ENCODE data around the gene PPP4R1.
A peak's percentile ranks its signal among the peaks of the same experiment; 100 is the strongest.

Gene PPP4R1

GRCh38 chr18:9616049-9616448 is 1.7 kb upstream of the PPP4R1 start:
- H3K4me3 ChIP-seq (ENCODE audit: low read length), result no peak overlapping the region
- TF ChIP-seq CTCF (conservative IDR thresholded peaks at IDR 0.05; ENCODE audit: low read length), result no peak
- peak; percentile 46 for DNase-seq (ENCODE audit: low read depth)

- no peak for TF ChIP-seq CTCF (conservative IDR thresholded peaks at IDR 0.05; ENCODE audit: low read length)
- H3K4me3 ChIP-seq (ENCODE audit: low read length), result peak overlapping the region; percentile 68
- no peak for DNase-seq (ENCODE audit: low read depth)
Measured at GRCh38 chr18:9615280-9615797, 980 bp upstream of the PPP4R1 start.

DNA sequence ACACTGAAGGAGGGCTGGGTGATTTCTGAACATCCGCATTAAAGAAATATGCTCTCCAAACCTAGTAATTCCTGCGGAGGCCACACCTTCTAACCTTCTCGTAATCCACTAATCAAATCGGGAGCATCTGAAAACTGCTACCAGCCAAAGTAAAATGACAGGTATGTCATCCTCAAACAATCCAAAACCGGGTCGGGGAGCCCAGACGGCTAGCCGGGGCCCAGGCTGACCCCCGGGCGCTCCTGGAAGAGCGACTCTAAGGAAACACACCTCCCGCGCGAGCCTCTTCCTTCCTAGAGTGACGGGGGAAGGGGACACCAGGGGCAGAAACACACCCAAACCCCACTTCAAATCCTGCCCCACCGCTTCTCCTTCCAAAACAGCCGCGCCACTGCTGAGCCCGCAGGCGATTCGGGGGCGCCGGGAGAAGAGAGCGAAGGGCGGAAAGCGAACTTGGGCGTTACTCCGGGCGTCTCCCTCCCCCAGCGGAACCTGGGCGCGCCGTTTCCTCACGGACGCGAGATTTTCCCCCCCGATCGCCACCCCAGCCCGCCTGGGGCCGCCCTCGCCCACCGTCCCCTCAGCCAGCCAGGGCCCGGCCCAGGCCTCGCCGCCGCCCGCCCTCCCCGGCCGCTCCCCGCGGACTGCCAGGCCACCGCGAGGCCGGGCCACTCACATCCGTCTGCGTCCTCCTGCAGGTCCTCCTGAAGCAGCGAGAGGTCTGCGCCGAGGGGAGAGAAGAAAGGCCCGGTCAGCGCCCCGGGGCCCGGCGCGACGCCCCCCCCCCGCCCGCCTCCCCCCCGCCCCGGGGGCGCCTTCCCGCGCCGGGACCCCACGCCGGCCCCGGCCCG is 584 bp downstream of the PPP4R1 start:
- H3K4me3 ChIP-seq (ENCODE audit: low read length), result peak overlapping the region; percentile 82
- no peak for TF ChIP-seq CTCF (conservative IDR thresholded peaks at IDR 0.05; ENCODE audit: low read length)
- DNase-seq (ENCODE audit: low read depth), result peak; percentile 51

GRCh38 chr18:9612977-9613376 is 1.4 kb downstream of the PPP4R1 start:
- H3K4me3 ChIP-seq (ENCODE audit: low read length), result peak overlapping the region; percentile 82
- TF ChIP-seq CTCF (conservative IDR thresholded peaks at IDR 0.05; ENCODE audit: low read length), result no peak
- no peak for DNase-seq (ENCODE audit: low read depth)

GRCh38 chr18:9612215-9612830 is 2.0 kb downstream of the PPP4R1 start:
- TF ChIP-seq CTCF (conservative IDR thresholded peaks at IDR 0.05; ENCODE audit: low read length), result peak; percentile 81
- DNase-seq (ENCODE audit: low read depth), result peak; percentile 61
- peak overlapping the region; percentile 82 for H3K4me3 ChIP-seq (ENCODE audit: low read length)

DNA sequence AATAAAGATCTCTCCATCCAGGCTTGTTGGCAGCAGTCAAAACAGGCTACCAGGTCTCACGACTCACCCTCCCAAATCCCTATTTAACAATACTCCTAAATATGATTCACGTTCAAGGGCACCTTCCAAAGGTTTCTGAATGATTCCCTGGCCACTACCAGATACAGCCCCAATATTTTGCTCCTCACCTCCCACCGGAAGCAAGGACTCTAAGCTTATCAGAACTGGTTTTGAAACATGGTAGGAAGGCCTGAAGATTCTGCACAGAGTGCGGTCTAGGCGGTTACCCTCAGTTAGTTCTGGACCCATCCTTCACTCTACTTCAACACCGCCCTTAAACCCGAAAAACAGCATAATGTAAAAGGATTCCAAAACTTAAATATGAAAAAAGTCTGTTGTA is 5.2 kb downstream of the PPP4R1 start:
- H3K4me3 ChIP-seq (ENCODE audit: low read length), result no peak overlapping the region
- no peak for TF ChIP-seq CTCF (conservative IDR thresholded peaks at IDR 0.05; ENCODE audit: low read length)
- DNase-seq (ENCODE audit: low read depth), result no peak

DNA sequence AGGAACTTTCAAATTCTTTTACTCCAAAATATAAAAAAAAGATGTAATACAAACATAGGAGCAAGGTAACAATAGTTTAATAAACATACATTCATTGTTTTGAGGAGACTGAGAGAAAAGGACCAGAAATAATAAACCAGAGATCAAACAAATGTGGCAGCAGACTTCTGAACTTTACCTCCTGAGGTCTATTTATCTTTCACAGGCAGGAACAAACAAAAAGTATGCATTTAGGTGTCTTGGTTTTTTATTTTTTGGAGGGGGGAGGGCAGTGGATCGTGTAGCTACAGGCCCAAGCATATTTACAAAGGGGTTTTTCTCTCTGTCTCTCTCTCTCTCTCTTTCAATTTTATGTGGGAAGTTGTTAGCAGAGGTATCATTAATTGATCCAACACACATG is 5.6 kb downstream of the PPP4R1 start:
- no peak for TF ChIP-seq CTCF (conservative IDR thresholded peaks at IDR 0.05; ENCODE audit: low read length)
- H3K4me3 ChIP-seq (ENCODE audit: low read length), result no peak overlapping the region
- DNase-seq (ENCODE audit: low read depth), result no peak

Data from AG10803 (cell line).